Bronchial epithelial cell (primary cell): ENCODE results near the gene VAV2. TPM values are rescaled to one million over a fixed set of nuclear protein-coding genes. Genes with fewer than 3 reads are reported as not detected.

Experiments
- DNase-seq: peaks from one replicate; pipeline ENCODE4 v3.0.0-alpha.2; 2010; ENCODE audit warnings: low read depth
- FAIRE-seq: peaks from 2 replicates; lab custom pipeline; 2011; peaks lifted over from hg19 to GRCh38; lab: Jason Lieb, UNC
- H3K27me3 ChIP-seq: 2 replicates; pipeline ENCODE4 v1.5.1; 2011; ENCODE audit warnings: low read length; ENCODE audit not compliant: control insufficient read depth, insufficient read depth
- H3K36me3 ChIP-seq: 2 replicates; pipeline ENCODE4 v1.5.1; 2011; ENCODE audit warnings: low read length; ENCODE audit not compliant: control insufficient read depth, insufficient read depth
- H3K4me3 ChIP-seq: 2 replicates; pipeline ENCODE4 v1.5.1; 2011; ENCODE audit warnings: mild to moderate bottlenecking, low read depth, low read length, control low read depth
- total RNA-seq: library from RNA; depleted of rRNA; stranded (reverse); fragments of >200 nt; gene quantifications from 2 replicates; pipeline ENCODE4 v1.2.1, GENCODE V29; 2014
- TF ChIP-seq, protein P1 (sequence below): IDR thresholded peaks from 2 replicates; pipeline ENCODE4 v1.5.1; 2011; ENCODE audit warnings: mild to moderate bottlenecking, moderate library complexity, low read length, control low read depth, inconsistent platforms; ENCODE audit not compliant: insufficient read depth, severe bottlenecking

VAV2 gene
- total RNA-seq, 1 donor from 2014 or later, result 46.6 TPM

DNA sequence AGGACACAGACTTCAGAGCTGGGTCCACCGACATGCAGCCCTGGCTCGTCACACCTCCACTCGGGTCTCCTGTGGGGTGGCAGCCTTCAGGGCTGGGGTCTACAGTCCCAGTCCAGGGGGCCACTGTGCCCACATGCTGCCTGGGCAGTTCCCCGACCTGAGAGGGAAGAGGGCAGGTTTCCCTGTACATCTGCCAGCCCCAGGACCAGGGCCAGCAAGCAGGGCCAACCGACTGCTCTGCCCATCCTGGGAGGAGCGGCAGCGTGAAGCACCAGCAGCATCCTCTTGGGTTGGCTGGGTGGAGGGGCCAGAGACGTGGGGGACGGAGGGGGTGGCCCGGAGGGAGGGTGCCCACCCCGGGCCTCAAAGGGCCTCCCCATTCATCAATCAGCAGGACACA, 133.4 kb downstream of the VAV2 start:
- H3K36me3 ChIP-seq, result peaks cover 17% of the 10 kb centered on the region
- TF ChIP-seq, protein P1, sequence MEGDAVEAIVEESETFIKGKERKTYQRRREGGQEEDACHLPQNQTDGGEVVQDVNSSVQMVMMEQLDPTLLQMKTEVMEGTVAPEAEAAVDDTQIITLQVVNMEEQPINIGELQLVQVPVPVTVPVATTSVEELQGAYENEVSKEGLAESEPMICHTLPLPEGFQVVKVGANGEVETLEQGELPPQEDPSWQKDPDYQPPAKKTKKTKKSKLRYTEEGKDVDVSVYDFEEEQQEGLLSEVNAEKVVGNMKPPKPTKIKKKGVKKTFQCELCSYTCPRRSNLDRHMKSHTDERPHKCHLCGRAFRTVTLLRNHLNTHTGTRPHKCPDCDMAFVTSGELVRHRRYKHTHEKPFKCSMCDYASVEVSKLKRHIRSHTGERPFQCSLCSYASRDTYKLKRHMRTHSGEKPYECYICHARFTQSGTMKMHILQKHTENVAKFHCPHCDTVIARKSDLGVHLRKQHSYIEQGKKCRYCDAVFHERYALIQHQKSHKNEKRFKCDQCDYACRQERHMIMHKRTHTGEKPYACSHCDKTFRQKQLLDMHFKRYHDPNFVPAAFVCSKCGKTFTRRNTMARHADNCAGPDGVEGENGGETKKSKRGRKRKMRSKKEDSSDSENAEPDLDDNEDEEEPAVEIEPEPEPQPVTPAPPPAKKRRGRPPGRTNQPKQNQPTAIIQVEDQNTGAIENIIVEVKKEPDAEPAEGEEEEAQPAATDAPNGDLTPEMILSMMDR, result no peak
- DNase-seq (no peak), FAIRE-seq (no peak)
- H3K4me3 ChIP-seq, result no peak overlapping the region
- H3K27me3 ChIP-seq, result no peaks in the 10 kb centered on the region

DNA sequence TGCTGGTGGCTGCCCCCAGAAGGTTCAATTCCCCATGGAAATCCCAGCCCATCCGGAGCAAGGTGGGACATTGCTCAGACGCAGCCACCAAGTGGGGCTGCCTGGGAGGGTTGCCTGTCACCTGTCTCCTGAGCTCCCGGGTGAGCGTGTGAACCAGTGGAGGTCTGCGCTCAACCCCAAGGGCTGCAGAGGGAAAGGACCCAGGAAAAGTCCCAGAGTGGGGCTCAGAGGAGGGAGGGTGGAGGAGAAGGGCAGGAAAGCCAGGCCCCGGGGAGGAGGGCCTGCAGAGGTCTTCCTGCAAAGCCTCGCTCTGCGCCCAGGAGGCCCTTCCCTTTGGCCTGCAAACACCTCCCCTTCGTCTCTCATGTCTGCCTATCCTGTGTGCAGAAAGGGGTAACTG, 134.5 kb downstream of the VAV2 start:
- no peak overlapping the region for H3K4me3 ChIP-seq
- no peak for DNase-seq
- H3K36me3 ChIP-seq, result peaks cover 17% of the 10 kb centered on the region
- TF ChIP-seq, protein P1, result no peak
- no peak for FAIRE-seq
- H3K27me3 ChIP-seq, result no peaks in the 10 kb centered on the region

DNA sequence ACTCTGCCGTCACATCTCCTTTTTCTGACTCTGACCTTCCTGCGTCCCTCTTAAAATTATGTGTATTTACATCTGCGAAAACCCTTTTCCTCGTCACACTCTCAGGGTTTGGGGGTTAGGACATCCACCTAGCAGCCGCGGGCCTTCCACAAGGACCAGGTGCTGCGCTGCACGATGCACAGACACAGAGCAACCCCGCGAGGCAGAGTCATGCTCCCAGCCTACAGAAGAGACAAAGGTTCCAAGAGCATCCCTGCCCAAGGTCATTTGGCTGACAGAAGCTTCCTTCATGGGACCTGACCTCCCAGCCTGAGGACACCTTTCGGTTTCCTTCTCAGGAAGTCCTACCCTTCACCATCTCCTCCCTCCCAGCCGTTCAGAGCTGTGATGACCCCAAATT, 135.3 kb downstream of the VAV2 start:
- Histone ChIP-seq H3K4me3 (no peak overlapping the region), H3K27me3 (no peaks in the 10 kb centered on the region), H3K36me3 (peaks cover 16% of the 10 kb centered on the region)
- TF ChIP-seq, protein P1, result no peak
- FAIRE-seq (no peak), DNase-seq (no peak)

DNA sequence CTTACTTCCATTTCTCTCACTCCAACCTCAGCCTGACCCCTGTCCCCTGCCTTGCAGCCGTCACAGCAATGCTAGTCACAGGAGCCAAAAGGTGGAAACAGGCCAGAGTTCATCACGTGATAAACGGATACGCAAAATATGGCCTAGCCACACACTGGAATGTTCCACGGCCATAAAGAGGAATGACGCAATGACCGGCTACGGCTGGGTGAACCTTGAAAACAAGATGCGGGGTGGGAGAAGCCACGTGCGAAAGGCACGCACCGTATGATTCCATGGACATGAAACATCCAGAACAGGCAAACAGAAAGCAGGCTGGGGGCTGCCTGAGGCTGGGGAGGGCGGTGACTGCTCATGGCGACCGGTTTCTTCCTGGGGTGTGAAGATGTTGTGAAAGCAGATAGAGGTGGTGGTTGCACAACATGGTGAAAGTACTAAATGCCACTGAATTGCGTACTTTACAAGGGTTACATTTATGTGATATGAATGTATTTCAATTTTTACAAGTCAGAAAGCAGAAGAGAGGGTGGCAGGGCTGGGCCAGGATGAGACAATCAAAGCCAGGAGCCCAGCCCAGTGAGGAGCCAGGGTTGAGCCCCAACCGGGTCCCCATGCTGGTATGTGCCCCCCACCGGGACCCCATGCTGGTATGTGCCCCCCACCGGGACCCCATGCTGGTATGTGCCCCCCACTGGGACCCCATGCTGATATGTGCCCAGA, 136.2 kb downstream of the VAV2 start:
- Histone ChIP-seq H3K27me3 (no peaks in the 10 kb centered on the region), H3K36me3 (peaks cover 14% of the 10 kb centered on the region), H3K4me3 (no peak overlapping the region)
- TF ChIP-seq, protein P1, result no peak
- DNase-seq (peak; percentile 15), FAIRE-seq (peak; percentile 83)

DNA sequence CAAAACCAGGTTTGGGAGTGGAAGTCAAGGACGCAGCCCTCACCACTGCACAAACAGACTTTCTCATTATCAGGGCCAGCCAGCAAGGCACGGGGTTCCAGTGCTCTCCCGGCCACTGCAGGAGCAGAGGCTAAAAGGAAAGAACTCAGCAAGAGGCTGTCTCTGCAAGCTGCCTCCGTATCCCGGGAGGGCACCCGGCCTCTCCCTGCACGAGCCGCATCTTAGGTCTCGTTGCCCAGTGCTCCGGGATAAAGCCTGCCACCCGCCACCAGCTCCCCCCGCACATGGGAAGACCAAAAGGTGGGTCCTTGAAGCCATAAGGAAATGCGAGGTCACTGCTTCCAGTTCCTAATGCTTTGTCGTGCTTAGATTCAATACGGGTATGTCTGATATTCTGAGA, 136.8 kb downstream of the VAV2 start:
- TF ChIP-seq, protein P1, result no peak
- FAIRE-seq, result no peak
- H3K36me3 ChIP-seq, result peaks cover 12% of the 10 kb centered on the region

DNA sequence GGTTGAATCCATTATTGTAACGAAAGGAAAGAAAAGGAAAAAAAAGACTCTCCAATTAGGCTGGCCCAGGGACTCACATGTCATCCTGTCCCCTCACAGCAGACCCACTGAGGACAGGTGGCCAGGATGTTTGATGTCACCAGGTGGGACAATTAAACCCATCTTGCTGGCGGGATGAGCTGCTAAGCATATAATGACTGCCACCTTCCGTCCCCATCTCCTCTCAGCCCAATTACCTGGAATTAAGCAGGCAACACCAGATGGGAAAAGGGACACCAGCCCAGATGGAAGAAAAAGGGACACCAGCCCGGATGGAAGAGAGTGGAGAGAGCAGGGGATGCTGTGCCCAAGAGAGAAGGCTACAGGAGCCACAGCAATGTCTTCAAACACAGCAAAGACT, 137.4 kb downstream of the VAV2 start:
- FAIRE-seq (no peak), DNase-seq (no peak)
- Histone ChIP-seq H3K36me3 (peaks cover 11% of the 10 kb centered on the region), H3K27me3 (no peaks in the 10 kb centered on the region), H3K4me3 (no peak overlapping the region)
- TF ChIP-seq, protein P1, result no peak

More for the DNA sequence above, 136.8 kb downstream of the VAV2 start:
- Histone ChIP-seq H3K4me3 (no peak overlapping the region), H3K27me3 (no peaks in the 10 kb centered on the region)
- no peak for DNase-seq
